CD14-positive monocyte (primary cell): Measurements from ENCODE around the gene FCN2. TPM values are rescaled to one million over a fixed set of nuclear protein-coding genes. Genes with fewer than 3 reads are reported as not detected.
A peak's percentile ranks its signal among the peaks of the same experiment; 100 is the strongest.

Source experiments
- DNase-seq, 3 donors: peaks; one replicate each; pipeline ENCODE4 v3.0.0-alpha.2; 2011 to 2022
- H2AFZ ChIP-seq: 2 replicates; pipeline ENCODE4 v1.6.0; 2012; ENCODE audit warnings: mild to moderate bottlenecking, low read depth, low read length, inconsistent platforms; ENCODE audit not compliant: insufficient read depth, poor library complexity, severe bottlenecking
- H3K27ac ChIP-seq, 2 donors: 1 replicate in 1 of 2; 2 replicates in 1 of 2; pipeline ENCODE4 v1.5.1; 2012 to 2013; ENCODE audit warnings: low read length in 2 of 2, control low read depth in 1 of 2, inconsistent platforms in 1 of 2, low read depth in 1 of 2, mild to moderate bottlenecking in 1 of 2
- H3K27me3 ChIP-seq, 2 donors: one replicate each; pipeline versions ENCODE4 v1.6.0 to v1.6.1; 2011 to 2013; ENCODE audit warnings: low read length in 2 of 2; ENCODE audit not compliant: control insufficient read depth in 2 of 2, insufficient read depth in 2 of 2
- H3K36me3 ChIP-seq, 2 donors: replicated peaks in 1 of 2; 1 replicate in 1 of 2; 2 replicates in 1 of 2; pipeline versions ENCODE4 v1.5.1 to v1.6.1; 2012 to 2013; ENCODE audit warnings: low read length in 2 of 2, control low read depth in 1 of 2, inconsistent platforms in 1 of 2, mild to moderate bottlenecking in 1 of 2; ENCODE audit not compliant: insufficient read depth in 2 of 2, control insufficient read depth in 1 of 2
- H3K4me1 ChIP-seq, 2 donors: 1 replicate in 1 of 2; 2 replicates in 1 of 2; pipeline versions ENCODE4 v1.5.1 to v1.6.1; 2012 to 2013; ENCODE audit warnings: low read length in 2 of 2, control low read depth in 1 of 2, inconsistent platforms in 1 of 2, mild to moderate bottlenecking in 1 of 2, moderate library complexity in 1 of 2; ENCODE audit not compliant: insufficient read depth in 2 of 2, control insufficient read depth in 1 of 2
- H3K4me2 ChIP-seq: replicated peaks from 2 replicates; pipeline ENCODE3; 2012; ENCODE audit warnings: low read length, moderate library complexity, mild to moderate bottlenecking; ENCODE audit not compliant: poor library complexity, severe bottlenecking; ENCODE audit errors: extremely low read depth
- H3K4me3 ChIP-seq, 3 experiments: fragments of 200-600 bp in 1 of 3; sonication (generic) in 1 of 3; replicated peaks in 1 of 3; 1 replicate in 2 of 3; 2 replicates in 1 of 3; pipeline ENCODE4 v1.5.1; 2011 to 2013; ENCODE audit warnings: low read length in 3 of 3, mild to moderate bottlenecking in 3 of 3, control low read depth in 2 of 3, low read depth in 2 of 3, inconsistent platforms in 1 of 3, moderate library complexity in 1 of 3
- H3K79me2 ChIP-seq: 2 replicates; pipeline ENCODE4 v1.6.0; 2012; ENCODE audit warnings: mild to moderate bottlenecking, control low read depth, inconsistent platforms, low read length, moderate library complexity; ENCODE audit not compliant: insufficient read depth
- H3K9ac ChIP-seq: 2 replicates; pipeline ENCODE4 v1.6.0; 2017; ENCODE audit warnings: low read length, mild to moderate bottlenecking; ENCODE audit not compliant: insufficient read depth, poor library complexity, severe bottlenecking
- H3K9me3 ChIP-seq, 2 donors: replicated peaks in 1 of 2; 1 replicate in 1 of 2; 2 replicates in 1 of 2; pipeline versions ENCODE4 v1.5.1 to v1.6.1; 2012 to 2013; ENCODE audit warnings: low read length in 2 of 2, control low read depth in 1 of 2; ENCODE audit not compliant: control insufficient read depth in 1 of 2, insufficient read depth in 1 of 2
- H4K20me1 ChIP-seq: 2 replicates; pipeline ENCODE4 v1.6.0; 2012; ENCODE audit warnings: mild to moderate bottlenecking, low read length, control low read depth, moderate library complexity; ENCODE audit not compliant: insufficient read depth
- H3K27ac Mint-ChIP-seq, 7 donors: one replicate each; pipeline ENCODE4 v1.8.0; 2020; ENCODE audit warnings: mild to moderate bottlenecking in 7 of 7, mixed read lengths in 7 of 7, moderate library complexity in 6 of 7, inconsistent platforms in 2 of 7
- H3K27me3 Mint-ChIP-seq, 3 donors: one replicate each; pipeline ENCODE4 v1.8.0; 2021 to 2022; ENCODE audit warnings: low read depth in 3 of 3, mild to moderate bottlenecking in 3 of 3, mixed read lengths in 3 of 3, moderate library complexity in 3 of 3, inconsistent platforms in 1 of 3
- H3K36me3 Mint-ChIP-seq, 2 donors: one replicate each; pipeline ENCODE4 v1.8.0; 2020; ENCODE audit warnings: mixed read lengths in 2 of 2, inconsistent platforms in 1 of 2, mild to moderate bottlenecking in 1 of 2
- H3K4me1 Mint-ChIP-seq: one replicate; pipeline ENCODE4 v1.8.0; 2020; ENCODE audit warnings: mild to moderate bottlenecking, mixed read lengths
- H3K4me3 Mint-ChIP-seq, 2 donors: one replicate each; pipeline ENCODE4 v1.8.0; 2020; ENCODE audit warnings: mild to moderate bottlenecking in 2 of 2, mixed read lengths in 2 of 2, moderate library complexity in 1 of 2
- H3K9me3 Mint-ChIP-seq, 7 donors: one replicate each; pipeline ENCODE4 v1.8.0; 2020 to 2022; ENCODE audit warnings: mixed read lengths in 7 of 7, mild to moderate bottlenecking in 6 of 7, moderate library complexity in 6 of 7, inconsistent platforms in 2 of 7
- CTCF ChIP-seq: fragments of 200-600 bp; IDR thresholded peaks from one replicate; pipeline ENCODE4 v1.8.0; 2022; ENCODE audit warnings: antibody characterized with exemption, mild to moderate bottlenecking
- WGBS: methylation state at CpG from one replicate; pipeline ENCODE4 v1.1.5; 2013; ENCODE audit warnings: missing lambda C conversion rate; ENCODE audit not compliant: insufficient coverage; 5-methylcytosine and 5-hydroxymethylcytosine counted together
- intact Hi-C, 2 donors: fragments of 100-400 bp; cut with micrococcal nuclease; formaldehyde crosslinking; loops; one replicate each; pipeline versions ENCODE4 v1.15.0 to v1.15.1; 2023
- polyA plus RNA-seq, 3 donors: library from polyadenylated mRNA; depleted of rRNA in 1 of 3; unstranded in 2 of 3; stranded (reverse) in 1 of 3; fragments of 300-500 nt in 2 of 3; fragments of >200 nt in 1 of 3; fragmentation: Illumina TruSeq in 2 of 3; gene quantifications; 1 replicate in 2 of 3; 2 replicates in 1 of 3; pipeline ENCODE4 v1.2.3, GENCODE V29; 2012 to 2021

Gene FCN2
- polyA plus RNA-seq, 3 donors, result not detected

- no peaks in the 10 kb centered on the region for H3K27me3 ChIP-seq
- Mint-ChIP-seq H3K27ac (no peak overlapping the region), H3K9me3 (peaks cover 0 to 1% (median 0%) of the 10 kb centered on the region in 7 donors), H3K36me3 (no peaks in the 10 kb centered on the region), H3K4me3 (no peak overlapping the region), H3K4me1 (no peaks in the 10 kb centered on the region), H3K27me3 (peaks cover 2 to 11% (median 9%) of the 10 kb centered on the region in 3 donors)
- no peak for TF ChIP-seq CTCF
- 100% methylated on average over 6 of the region's 22 CpGs for WGBS
- DNase-seq, result no peak
- H3K27ac ChIP-seq, result no peak overlapping the region
- H3K4me1 ChIP-seq, result no peaks in the 10 kb centered on the region
- H3K79me2 ChIP-seq, result no peaks in the 10 kb centered on the region
- H3K9me3 ChIP-seq, result no peaks in the 10 kb centered on the region
- H3K9ac ChIP-seq, result no peak overlapping the region
- H3K4me2 ChIP-seq, result no peak overlapping the region
- H4K20me1 ChIP-seq, result no peaks in the 10 kb centered on the region
- H3K4me3 ChIP-seq, result no peak overlapping the region
- intact Hi-C loops, result no loop called here
- no peak overlapping the region for H2AFZ ChIP-seq
- no peaks in the 10 kb centered on the region for H3K36me3 ChIP-seq
Observed at GRCh38 chr9:134842321-134842720, 38.3 kb upstream of the FCN2 start.

GRCh38 chr9:134843740-134844139 is 36.9 kb upstream of the FCN2 start:
- Mint-ChIP-seq H3K27me3 (peaks cover 2 to 11% (median 10%) of the 10 kb centered on the region in 3 donors), H3K4me3 (peak overlapping the region in 1 of 2 donors; percentile 12), H3K36me3 (no peaks in the 10 kb centered on the region), H3K27ac (no peak overlapping the region), H3K9me3 (peaks cover 0 to 6% (median 3%) of the 10 kb centered on the region in 7 donors), H3K4me1 (peaks cover 1% of the 10 kb centered on the region)
- Histone ChIP-seq H3K27me3 (no peaks in the 10 kb centered on the region), H2AFZ (no peak overlapping the region), H3K9ac (no peak overlapping the region), H3K9me3 (peaks cover 0 to 10% of the 10 kb centered on the region in 2 donors), H3K36me3 (no peaks in the 10 kb centered on the region), H3K4me2 (no peak overlapping the region), H3K4me3 (no peak overlapping the region), H3K79me2 (no peaks in the 10 kb centered on the region), H3K4me1 (no peaks in the 10 kb centered on the region), H3K27ac (no peak overlapping the region), H4K20me1 (no peaks in the 10 kb centered on the region)
- no peak for TF ChIP-seq CTCF
- intact Hi-C loops, result no loop called here
- DNase-seq, result no peak
- WGBS, result 92% methylated on average over 16 of the region's 18 CpGs
